Measurements from ENCODE around the gene SYNE2.

SYNE2 gene

DNA sequence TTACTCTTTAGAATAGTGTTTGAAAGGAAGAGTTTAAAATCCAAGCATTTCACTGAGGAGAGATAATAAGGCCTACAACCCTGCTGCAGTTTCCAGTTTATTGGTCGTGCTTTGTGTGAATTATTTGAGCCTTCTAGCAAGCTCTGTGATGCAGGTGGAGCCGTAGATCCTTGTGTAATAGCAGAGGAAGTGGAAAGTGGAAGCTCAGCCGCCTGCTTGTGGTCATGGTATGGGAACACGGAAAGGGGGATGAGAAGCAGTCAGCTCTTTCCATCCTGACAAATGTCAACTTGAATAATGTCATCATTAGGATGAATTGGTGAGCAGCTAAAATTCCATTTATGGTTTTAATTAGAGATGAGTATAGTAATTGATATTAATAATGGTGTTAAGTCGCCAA lies 29.1 kb downstream of the SYNE2 start:
- TF ChIP-seq, protein P1, sequence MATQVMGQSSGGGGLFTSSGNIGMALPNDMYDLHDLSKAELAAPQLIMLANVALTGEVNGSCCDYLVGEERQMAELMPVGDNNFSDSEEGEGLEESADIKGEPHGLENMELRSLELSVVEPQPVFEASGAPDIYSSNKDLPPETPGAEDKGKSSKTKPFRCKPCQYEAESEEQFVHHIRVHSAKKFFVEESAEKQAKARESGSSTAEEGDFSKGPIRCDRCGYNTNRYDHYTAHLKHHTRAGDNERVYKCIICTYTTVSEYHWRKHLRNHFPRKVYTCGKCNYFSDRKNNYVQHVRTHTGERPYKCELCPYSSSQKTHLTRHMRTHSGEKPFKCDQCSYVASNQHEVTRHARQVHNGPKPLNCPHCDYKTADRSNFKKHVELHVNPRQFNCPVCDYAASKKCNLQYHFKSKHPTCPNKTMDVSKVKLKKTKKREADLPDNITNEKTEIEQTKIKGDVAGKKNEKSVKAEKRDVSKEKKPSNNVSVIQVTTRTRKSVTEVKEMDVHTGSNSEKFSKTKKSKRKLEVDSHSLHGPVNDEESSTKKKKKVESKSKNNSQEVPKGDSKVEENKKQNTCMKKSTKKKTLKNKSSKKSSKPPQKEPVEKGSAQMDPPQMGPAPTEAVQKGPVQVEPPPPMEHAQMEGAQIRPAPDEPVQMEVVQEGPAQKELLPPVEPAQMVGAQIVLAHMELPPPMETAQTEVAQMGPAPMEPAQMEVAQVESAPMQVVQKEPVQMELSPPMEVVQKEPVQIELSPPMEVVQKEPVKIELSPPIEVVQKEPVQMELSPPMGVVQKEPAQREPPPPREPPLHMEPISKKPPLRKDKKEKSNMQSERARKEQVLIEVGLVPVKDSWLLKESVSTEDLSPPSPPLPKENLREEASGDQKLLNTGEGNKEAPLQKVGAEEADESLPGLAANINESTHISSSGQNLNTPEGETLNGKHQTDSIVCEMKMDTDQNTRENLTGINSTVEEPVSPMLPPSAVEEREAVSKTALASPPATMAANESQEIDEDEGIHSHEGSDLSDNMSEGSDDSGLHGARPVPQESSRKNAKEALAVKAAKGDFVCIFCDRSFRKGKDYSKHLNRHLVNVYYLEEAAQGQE (IDR thresholded peaks at IDR 0.05; ENCODE audit: low read depth), result no peak
- TF ChIP-seq TAF1 (IDR thresholded peaks at IDR 0.05; ENCODE audit: low read depth) (no peak), YY1 (IDR thresholded peaks at IDR 0.05; ENCODE audit: low read depth) (no peak)

DNA sequence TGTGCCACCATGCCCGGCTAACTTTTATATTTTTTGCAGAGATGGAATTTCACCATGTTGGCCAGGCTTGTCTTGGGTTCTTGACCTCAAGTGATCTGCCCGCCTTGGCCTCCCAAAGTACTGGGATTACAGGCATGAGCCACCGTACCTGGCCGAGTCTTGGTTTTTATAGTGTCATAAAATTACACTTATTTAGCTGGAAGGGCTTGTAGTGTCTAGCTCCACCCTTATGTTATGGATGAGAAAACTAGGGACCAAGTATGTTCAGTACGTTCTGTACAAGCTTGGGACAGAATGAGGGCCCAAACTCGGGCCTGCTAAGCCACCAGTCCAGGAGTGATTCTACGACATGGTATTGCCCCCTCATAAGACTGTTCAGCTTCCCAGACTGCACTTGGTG lies 35.1 kb downstream of the SYNE2 start:
- TF ChIP-seq, protein P1 (IDR thresholded peaks at IDR 0.05; ENCODE audit: low read depth), result no peak
- TF ChIP-seq, protein P2, sequence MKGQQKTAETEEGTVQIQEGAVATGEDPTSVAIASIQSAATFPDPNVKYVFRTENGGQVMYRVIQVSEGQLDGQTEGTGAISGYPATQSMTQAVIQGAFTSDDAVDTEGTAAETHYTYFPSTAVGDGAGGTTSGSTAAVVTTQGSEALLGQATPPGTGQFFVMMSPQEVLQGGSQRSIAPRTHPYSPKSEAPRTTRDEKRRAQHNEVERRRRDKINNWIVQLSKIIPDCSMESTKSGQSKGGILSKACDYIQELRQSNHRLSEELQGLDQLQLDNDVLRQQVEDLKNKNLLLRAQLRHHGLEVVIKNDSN (IDR thresholded peaks at IDR 0.05), result no peak
- TF ChIP-seq FOXM1 (IDR thresholded peaks at IDR 0.05; ENCODE audit: borderline replicate concordance, low read depth), result no peak
- no peak for TF ChIP-seq TEAD4 (IDR thresholded peaks at IDR 0.05)
- no peak for TF ChIP-seq TAF1 (IDR thresholded peaks at IDR 0.05; ENCODE audit: low read depth)
- no peak for TF ChIP-seq EP300 (IDR thresholded peaks at IDR 0.05; ENCODE audit: borderline replicate concordance)
- no peak for TF ChIP-seq EGR1 (IDR thresholded peaks at IDR 0.05)
- no peak for TF ChIP-seq CEBPB (IDR thresholded peaks at IDR 0.05)
- TF ChIP-seq TCF12 (IDR thresholded peaks at IDR 0.05; ENCODE audit: low read depth), result no peak
- no peak for TF ChIP-seq NFIC (IDR thresholded peaks at IDR 0.05)
- TF ChIP-seq ZBTB7A (IDR thresholded peaks at IDR 0.05; ENCODE audit: low read depth), result no peak
- TF ChIP-seq, protein P3, sequence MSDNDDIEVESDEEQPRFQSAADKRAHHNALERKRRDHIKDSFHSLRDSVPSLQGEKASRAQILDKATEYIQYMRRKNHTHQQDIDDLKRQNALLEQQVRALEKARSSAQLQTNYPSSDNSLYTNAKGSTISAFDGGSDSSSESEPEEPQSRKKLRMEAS (IDR thresholded peaks at IDR 0.05), result no peak
- TF ChIP-seq RAD21 (IDR thresholded peaks at IDR 0.05; ENCODE audit: low read depth), result no peak

DNA sequence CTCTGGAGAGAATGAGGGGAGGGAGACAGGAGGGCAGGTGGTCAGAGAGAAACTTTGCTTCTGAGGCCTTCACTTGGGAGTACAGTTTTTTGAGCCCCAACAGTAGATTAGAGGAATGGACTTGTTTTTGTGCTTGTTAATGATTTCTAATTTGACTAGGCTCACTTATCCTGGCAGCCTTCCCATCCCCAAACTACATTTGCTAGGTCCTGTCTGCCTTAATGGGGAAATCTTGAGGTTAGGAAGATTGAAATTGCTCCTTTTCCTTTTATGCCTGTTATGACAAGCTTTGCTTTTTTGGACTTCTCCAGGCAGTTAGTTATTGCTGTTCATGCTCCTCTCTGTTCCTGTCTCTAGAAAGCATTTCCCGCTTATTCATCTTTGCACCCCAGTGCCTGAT lies 37.7 kb downstream of the SYNE2 start:
- TF ChIP-seq NFIC (IDR thresholded peaks at IDR 0.05) (no peak), TEAD4 (IDR thresholded peaks at IDR 0.05) (no peak), CREB1 (IDR thresholded peaks at IDR 0.05; ENCODE audit: low read depth) (no peak), FOXM1 (IDR thresholded peaks at IDR 0.05; ENCODE audit: borderline replicate concordance, low read depth) (no peak), ZBTB7A (IDR thresholded peaks at IDR 0.05; ENCODE audit: low read depth) (no peak), CEBPB (IDR thresholded peaks at IDR 0.05) (no peak)
- TF ChIP-seq, protein P3 (IDR thresholded peaks at IDR 0.05), result no peak
- TF ChIP-seq, protein P2 (IDR thresholded peaks at IDR 0.05), result no peak

DNA sequence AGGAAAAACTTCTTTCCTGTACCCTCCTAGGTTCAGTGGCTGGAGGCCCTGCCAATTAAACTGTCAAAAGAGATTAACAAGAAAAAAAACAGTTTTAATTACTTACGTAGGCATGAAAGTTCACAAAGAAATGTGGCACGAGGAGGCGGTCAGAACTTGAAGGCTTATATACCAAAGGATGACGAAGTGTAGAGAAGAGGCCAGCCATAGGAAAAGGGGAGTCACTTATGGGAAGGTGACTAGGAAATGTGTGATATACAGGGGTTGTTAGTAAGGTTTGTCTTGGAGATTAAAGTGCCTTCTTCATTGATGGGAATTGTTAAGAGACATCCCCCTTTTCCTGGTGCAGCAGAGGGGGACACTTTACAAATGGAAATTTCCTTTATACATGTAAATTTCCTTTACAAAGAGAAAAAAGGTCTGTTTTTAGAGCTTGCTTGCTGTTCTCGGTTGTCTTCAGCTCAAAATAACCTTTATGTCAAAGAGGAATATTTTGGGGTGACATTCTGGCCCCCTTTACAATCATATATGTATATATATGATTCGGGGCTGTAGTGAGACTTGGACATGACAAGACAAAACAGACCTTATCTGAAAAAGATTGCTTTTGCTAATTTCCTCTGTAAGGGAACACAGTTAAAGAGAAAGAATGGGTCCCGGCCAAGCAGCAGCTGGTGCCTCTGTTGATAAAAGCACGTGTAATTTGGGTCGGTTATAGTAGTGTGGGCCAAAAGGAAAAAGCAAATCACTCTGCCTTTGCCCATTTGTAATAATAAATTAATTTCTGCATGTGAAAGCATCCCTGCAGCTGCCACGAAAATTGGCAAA lies 38.6 kb downstream of the SYNE2 start:
- no peak for TF ChIP-seq TCF12 (IDR thresholded peaks at IDR 0.05; ENCODE audit: low read depth)
- TF ChIP-seq TEAD4 (IDR thresholded peaks at IDR 0.05), result no peak

DNA sequence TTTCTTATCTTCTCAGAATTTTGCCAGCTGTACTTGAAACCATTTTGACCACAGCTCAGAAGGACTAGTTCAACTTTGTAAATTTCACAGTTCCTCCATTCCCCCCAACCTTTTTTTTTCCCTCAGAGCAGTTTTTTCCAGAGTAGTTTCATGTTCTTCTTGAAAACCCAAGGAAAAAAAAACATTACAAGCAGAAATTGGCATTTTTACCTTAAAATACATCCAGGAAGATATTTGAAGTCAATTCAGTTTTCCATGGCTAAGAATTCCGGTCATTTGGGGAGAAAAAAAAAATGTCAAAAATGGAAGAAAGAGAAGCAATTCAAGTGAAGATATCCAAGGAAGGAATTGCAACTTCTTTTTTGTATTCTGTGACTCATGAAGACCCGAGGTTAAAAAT lies 39.5 kb downstream of the SYNE2 start:
- TF ChIP-seq RAD21 (IDR thresholded peaks at IDR 0.05; ENCODE audit: low read depth) (no peak), EGR1 (IDR thresholded peaks at IDR 0.05) (no peak), TCF12 (IDR thresholded peaks at IDR 0.05; ENCODE audit: low read depth) (no peak), YY1 (IDR thresholded peaks at IDR 0.05; ENCODE audit: low read depth) (no peak), EP300 (IDR thresholded peaks at IDR 0.05; ENCODE audit: borderline replicate concordance) (no peak), TAF1 (IDR thresholded peaks at IDR 0.05; ENCODE audit: low read depth) (no peak), NFIC (IDR thresholded peaks at IDR 0.05) (no peak), ZBTB7A (IDR thresholded peaks at IDR 0.05; ENCODE audit: low read depth) (no peak), CEBPB (IDR thresholded peaks at IDR 0.05) (no peak), FOXM1 (IDR thresholded peaks at IDR 0.05; ENCODE audit: borderline replicate concordance, low read depth) (no peak), CREB1 (IDR thresholded peaks at IDR 0.05; ENCODE audit: low read depth) (no peak), TEAD4 (IDR thresholded peaks at IDR 0.05) (no peak)
- TF ChIP-seq, protein P2 (IDR thresholded peaks at IDR 0.05), result no peak
- TF ChIP-seq, protein P1 (IDR thresholded peaks at IDR 0.05; ENCODE audit: low read depth), result no peak
- TF ChIP-seq, protein P3 (IDR thresholded peaks at IDR 0.05), result no peak

Data from Ishikawa (cell line).